ENCODE measurements around the gene ERC1.
"Not testable (repeated sequence)": the region's sequence is repeated elsewhere in the genome, so short reads cannot be mapped to it uniquely, and the experiment has no call there.

ERC1 gene

GRCh38 chr12:1131811-1132224, 140.8 kb downstream of the ERC1 start:
- no peak for DNase-seq

DNA sequence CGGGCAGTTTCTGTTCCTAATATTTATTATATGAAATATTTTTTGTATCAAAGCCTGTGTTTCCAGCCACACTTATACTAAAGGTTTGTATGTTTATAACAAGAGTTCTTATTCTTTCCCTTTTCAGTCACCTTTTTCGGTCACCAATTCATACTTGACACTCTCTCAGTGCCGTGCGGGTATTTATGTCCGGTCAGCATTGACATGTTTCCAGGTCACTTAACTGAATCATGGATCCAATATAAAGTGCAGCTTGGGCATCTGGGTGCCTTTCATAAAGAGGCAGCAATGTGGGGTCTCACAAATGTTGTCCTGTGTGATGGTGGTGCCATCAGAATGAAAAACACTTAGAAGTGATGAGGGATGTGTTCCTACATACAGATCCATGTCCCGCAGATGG, 141.3 kb downstream of the ERC1 start:
- DNase-seq, result no peak

- no peak for DNase-seq
Observed at GRCh38 chr12:1138691-1139090, 147.7 kb downstream of the ERC1 start.

DNA sequence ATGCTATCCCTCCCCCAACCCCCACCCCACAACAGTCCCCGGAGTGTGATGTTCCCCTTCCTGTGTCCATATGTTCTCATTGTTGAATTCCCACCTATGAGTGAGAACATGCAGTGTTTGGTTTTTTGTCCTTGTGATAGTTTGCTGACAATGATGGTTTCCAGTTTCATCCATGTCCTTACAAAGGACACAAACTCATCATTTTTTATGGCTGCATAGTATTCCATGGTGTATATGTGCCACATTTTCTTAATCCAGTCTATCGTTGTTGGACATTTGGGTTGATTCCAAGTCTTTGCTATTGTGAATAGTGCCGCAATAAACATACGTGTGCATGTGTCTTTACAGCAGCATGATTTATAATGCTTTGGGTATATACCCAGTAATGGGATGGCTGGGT, 155.7 kb downstream of the ERC1 start:
- DNase-seq, result not testable (repeated sequence)

DNA sequence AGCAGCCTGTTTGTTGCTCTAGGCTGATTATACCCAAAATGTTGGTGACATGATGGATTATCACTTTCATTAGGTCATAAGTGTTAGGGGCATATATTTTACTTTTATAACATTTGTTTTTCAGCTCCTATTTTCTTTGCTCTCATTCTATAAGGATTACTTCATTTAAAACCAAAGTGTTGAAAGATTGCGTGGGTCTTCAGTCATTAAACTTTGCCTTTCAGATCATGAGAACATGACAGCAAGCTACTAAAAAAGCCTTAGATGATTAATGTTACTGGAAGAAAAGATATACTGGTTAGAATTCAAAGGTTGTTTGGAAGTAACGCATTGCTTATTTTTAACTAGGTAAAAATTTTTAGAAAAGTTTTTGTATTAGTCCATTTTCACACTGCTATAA, 156.8 kb downstream of the ERC1 start:
- DNase-seq, result peak; percentile 16 to 40

- no peak for DNase-seq
Observed at GRCh38 chr12:1157046-1157445, 166.0 kb downstream of the ERC1 start.

- DNase-seq, result no peak
Observed at GRCh38 chr12:1161197-1161596, 170.2 kb downstream of the ERC1 start.

DNA sequence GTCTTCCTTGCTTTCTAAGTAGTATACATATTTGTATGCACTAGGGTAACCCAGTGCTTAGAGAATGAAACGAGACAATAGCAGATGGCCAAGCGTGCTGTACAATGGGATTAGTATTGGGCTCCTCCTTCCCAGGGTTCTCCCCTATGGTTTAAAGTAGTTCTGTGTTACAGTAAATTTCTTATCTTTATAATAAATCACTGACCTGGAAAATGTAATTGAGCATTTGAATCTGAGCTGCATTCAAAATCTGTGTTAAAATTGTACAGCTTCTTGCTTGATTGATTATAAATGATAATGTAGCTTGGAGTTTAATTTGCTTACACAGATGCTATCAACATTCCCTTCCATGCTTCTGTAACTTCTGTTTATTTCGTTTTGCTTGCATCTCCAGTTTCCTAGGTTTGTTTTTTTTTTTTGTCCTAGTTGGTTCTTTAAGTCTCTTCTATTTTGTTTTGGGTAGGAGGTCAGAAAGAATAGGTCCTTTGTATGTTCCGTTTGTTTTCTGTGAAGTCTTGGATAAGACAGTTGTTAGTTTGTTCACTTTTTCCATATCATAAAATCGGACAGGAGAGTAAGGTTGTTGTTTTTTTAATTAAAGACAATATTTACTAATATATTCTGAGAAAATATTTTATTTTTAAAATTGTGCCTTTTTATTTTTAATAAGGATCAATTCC, 171.2 kb downstream of the ERC1 start:
- no peak for DNase-seq

- DNase-seq, result no peak
Observed at GRCh38 chr12:1167784-1168183, 176.8 kb downstream of the ERC1 start.

DNA sequence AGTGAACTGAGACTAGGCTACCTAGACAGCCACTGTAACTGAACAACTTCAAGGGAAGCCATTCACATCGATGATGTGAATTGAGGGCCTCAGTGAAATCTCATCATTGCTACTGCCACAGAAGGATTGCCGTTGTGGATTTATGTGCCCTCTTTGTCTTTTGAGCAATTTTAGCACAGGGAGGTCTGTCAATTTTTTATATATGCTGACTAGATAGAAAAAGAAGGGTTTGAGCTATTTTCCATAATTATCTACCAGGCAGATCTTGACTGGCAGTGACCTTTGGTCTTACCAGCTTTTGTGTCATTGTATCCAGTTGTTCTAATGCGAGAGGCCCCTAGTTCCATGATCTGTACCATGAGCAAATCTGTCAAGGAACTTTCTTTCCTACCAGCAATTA, 179.4 kb downstream of the ERC1 start:
- no peak for DNase-seq

DNA sequence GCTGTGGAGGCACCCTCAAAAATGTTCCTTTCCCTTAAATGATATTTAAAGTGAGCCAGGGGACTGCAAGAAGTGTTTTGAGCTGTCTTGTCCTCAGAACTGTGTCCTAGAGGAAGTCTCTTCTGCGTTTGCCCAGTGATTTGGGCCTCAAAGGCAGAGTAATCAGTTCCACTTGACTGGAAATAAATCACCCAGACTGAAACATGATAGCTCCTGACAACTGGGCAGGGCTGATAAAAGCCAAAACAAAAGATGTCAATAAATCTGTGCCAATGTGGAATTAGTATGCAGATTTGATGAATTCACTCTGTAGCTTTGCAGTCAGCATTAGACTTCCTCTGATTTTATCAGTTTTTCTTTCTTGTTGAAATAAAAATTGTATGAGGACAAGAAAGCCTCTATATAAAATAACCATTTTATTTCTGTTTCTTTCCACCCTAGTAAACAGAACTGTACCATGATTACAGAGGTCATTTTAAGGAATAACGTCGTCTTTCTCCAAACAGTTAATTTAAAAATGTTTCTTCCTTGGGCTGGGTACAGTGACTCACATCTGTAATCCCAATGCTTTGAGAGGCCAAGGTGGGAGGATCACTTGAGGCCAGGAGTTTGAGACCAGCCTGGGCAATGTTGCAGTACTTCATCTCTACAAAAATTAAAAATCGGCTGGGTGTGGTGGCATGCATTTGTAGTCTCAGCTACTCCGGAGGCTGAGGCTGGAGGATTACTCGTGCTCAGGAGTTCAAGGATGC, 180.8 kb downstream of the ERC1 start:
- DNase-seq, result no peak

GRCh38 chr12:1173781-1174617, 183.0 kb downstream of the ERC1 start:
- DNase-seq, result no peak

GRCh38 chr12:1174659-1175058, 183.6 kb downstream of the ERC1 start:
- no peak for DNase-seq

GRCh38 chr12:1176191-1176590, 185.2 kb downstream of the ERC1 start:
- DNase-seq, result no peak

- DNase-seq, result no peak
Observed at GRCh38 chr12:1179128-1179527, 188.1 kb downstream of the ERC1 start.

DNA sequence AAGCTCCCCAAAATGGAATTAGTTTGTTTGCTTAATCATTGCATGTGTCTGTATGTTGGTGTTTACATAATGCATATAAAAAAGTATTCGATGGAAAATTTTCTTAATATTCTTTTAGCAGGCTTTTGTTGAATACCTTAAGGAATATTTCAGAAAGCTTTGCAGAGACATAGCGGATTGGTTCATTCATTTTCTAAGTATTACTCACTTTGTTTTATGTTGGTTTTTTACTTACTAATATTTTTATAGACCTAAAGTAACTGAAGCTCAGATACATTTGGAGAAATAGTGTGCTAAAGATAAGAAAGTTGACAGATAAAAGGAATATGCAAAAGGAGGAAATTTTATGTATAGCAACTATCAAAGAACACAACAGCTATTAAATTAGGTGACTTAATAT, 191.0 kb downstream of the ERC1 start:
- no peak for DNase-seq

GRCh38 chr12:1184402-1184801, 193.4 kb downstream of the ERC1 start:
- no peak for DNase-seq

DNA sequence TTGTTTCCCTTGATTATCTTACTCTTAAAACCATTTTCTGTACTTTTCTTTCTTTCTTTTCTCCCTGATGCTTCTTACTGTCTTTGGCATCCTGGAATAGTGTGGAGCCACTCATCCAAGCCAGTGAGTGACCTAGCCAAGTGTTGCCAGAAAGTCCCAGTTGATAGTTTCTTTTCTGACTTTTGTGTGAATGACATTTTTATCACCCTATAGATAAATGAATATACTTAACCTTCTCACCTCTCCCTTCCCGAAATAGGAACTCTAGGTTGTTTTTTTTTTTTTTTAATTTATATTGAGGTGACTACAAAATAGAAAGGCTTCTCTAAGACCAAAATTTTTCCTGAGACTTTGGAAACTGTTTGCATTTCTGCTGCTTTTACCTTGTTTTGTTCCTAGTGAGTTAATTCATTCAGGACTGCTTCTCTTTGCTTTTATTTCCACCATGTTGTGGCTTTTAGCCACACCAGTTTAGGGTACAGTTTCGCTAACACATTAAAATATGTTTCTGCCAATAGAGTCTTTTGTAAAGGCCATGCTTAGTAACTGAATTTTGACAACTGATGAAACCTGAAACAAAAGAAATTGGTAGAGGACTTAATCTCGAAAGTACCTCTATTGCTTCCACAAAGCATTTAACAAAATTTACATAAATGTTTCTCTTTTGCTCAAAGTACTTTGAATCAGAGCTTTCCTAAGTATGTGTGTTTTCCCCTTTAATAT, 194.6 kb downstream of the ERC1 start:
- DNase-seq, result no peak

DNA sequence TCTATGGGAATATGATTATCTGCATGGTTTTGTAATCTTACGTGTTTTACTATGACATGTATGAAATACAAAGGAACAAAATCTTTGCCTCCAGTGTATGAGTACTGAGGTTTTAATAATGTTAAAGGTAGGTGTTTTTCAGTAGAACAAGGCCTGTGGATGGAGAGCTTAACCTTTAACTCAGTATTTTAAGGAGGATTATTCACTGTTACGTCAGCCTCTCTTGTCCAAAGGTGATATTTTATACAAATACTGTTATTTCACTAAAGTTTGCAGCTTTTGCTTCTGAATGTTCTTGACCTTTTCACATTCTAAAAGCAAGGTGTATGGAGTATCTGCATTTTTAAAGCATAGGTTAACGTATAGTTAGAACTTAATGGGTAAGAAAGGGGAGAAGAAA, 195.3 kb downstream of the ERC1 start:
- no peak for DNase-seq

- DNase-seq, result peak in 1 of 2 donors; percentile 68
Observed at GRCh38 chr12:1188016-1188415, 197.0 kb downstream of the ERC1 start.

- DNase-seq, result no peak
Observed at GRCh38 chr12:1189163-1189562, 198.1 kb downstream of the ERC1 start.

DNA sequence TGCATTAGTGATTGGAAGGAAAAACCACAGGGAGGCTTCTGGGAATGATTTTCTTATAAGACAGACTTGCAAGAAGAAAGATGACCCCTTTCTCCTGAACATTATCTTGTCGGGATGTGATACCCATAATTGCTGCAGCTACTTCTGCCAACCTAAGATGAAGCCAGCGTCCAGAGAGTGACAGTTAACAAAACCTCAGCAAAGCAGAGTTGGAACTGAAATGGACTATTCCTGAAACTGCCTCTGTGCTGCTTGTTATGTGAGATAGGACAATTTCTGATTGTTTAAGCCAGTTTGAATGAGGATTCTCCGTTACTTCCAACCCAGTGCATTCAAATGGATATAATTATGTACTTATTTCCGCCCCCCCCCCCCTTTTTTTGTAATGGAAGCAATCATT, 204.5 kb downstream of the ERC1 start:
- DNase-seq, result no peak

Data from inflammatory macrophage (primary cell).